ENCODE measurements around the gene NALCN.

NALCN gene

DNA sequence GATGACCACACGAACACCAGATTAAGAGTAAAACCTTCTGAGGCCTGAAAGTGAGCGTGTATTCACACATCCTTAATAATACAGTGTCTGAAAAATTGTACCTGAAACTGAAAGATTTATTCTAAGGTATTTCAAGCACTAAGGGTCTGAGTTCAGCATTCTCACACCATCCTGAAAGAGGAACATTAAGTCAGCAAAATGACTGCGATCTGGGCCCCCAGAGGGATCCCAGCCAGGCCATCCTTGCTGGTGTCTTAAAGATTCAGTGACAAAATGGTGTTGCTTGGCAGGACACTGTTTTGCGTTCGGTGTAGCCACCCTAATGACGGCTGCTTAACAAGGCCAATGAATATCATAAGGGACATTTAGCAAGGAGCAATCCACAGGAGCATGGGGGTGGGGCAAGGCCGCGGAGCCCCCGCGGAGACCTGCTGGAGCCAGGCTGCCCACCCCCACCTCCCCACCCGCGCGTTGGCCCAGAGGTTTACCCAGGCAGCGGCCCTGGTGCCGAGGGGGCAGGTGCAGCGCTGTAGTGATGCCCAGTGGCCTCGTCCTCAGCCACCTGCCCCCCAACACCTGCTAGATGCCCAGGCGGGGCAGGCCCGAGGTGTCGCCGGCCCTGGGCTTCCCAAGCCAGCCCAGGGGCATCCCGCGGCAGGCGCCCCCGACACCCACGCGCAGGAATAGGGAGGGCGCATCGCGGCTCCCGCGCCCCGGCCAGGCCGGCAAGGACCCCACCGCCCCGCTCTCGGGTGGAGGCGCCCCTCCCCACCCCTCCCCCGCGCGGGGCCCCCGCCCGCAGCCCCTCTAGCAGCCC is 742 bp downstream of the NALCN start:
- no peak for DNase-seq (ENCODE audit: low read depth in 1 of 2, low spot score in 1 of 2)

DNA sequence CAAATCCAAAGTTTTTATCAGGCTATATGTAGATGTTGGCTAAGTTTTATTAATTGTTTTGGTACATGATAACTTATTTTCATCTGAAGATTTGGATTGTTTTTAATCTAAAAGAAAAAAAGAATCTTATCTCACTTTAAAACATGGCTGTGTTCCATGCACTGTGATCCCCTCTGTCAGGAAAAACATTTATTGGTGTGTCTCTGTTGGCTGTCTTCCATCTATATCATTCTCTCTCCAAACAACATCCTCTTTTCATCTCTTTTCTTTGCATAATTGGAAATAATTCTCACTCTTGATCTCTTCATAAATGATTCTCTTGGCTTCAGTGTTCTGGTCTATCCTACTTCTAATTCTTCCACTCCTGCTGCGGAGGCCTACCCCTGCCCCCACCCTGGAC is 4.2 kb downstream of the NALCN start:
- DNase-seq (ENCODE audit: low read depth in 1 of 2, low spot score in 1 of 2) = no peak

DNA sequence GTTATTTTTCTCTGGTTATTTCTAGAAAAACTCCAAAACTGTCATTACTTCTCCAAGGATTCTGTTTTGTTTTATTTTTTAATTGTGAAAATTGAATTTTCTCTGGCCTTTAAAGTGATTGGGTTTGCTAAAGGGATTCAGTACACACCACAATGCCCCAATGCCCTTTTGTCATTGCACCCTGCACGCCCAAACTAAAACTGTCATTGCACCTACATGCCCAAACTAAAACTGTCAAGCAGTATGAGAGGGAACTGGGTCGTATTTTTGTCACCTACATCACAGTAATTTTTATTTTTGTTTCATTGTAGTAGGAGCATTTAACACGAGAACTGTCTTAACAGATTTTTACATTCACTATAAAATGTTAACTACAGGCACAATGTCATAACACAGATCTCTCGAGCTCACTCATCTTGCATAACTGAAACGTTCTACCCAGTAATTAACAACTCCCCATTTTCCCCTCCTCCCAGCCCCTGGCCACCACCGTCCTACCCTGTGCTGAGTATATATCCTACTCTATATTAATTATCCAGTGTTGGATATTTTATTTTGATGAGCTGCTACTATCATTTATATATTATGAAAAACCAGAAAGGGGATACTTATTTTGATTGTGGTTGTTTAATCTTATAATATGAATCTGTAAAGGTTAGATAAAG is 7.2 kb downstream of the NALCN start:
- DNase-seq (ENCODE audit: low read depth in 1 of 2, low spot score in 1 of 2) = no peak

DNA sequence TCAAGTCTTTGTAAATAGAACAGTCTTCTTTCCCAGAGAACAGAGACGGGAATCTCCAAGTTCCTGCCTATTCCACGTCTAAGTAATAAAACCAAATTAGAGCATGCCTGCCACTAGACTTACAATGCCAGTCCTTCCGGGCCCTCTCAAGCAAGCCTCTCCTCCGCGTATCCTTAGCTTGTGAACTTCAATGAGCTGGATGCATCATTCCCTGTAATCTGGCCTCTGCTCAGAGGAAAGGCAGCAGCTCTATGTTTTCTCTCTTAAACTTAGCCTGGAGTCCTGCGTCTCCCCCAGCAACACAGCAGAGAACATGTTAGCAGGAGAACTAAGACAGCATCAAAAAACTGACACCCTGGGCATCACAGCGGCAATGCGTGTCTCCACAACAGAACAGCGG is 8.2 kb downstream of the NALCN start:
- DNase-seq (ENCODE audit: low read depth in 1 of 2, low spot score in 1 of 2) = no peak

DNA sequence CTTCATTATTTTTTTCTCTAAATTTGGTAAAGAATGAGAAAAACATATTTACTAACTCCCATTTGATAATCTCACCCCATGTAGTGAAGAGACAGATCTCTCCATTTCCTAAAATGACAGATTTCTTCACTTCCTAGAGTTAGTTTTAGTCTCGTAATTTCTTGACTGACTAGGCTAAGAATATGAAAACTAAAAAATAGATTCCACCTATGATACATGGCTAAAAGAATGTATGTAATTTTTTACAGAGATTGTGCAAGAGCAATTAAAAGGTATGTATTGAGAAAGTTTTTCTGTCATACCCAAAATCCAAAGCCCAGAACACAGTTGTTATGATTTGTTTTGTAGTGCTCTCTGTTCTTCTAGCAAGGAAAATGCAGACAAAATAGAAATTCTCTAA is 9.5 kb downstream of the NALCN start:
- no peak for DNase-seq (ENCODE audit: low read depth in 1 of 2, low spot score in 1 of 2)

DNA sequence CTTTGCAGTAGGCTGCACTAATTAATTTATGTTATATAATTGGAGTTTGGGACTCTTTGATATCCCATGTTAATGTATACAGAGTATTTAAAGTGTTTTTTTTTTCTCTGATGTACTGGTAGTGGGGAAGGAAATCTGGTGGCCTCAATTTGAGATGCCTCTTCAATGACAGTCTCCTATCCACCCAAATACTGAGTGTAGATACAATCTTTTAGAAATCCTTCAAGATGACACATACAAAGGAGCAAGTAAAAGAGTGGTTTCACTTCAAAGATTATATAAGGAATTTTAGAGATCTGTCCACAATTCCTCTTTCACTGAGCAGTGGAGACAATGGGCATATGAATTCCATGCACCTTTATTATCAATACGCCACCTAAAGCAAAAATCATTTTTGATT is 15.1 kb downstream of the NALCN start:
- no peak for DNase-seq (ENCODE audit: low read depth in 1 of 2, low spot score in 1 of 2)

DNA sequence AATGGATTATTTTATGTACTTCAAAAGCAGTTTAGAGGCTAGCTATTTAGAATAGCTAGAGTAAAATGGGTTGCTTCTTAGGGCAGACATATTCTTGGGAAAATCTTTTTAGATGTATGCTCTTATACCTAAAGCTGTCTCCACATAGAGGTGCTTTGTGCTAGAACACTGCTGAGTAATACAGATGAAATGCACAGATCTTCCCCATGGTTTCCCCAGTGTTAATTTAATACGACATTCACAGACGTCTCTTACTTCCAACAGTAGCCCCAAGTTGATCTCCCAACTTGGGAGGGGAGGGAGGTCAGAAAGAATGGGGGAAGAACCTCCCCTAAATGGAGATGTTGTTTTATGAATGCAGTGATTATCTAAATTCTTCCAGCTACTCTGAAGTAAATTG is 16.9 kb downstream of the NALCN start:
- no peak for DNase-seq (ENCODE audit: low read depth in 1 of 2, low spot score in 1 of 2)

DNA sequence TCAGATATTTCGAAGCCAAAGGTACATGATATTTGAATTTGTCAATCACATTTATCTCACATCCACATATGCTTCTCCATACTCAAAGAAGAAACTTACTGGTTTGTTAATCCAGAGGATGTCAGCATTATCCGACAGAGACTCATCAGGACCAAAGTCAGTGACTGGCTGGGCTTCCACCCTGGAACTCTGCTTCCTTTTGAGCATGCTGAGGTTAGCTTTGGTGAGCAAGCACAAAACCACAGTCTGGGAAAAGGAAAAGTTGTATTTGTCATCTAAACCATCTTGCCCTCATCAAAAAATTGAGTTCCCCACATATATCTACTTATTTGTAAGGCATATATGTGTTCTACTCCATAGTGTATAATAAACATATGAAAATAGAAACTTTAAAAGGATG is 17.4 kb downstream of the NALCN start:
- no peak for DNase-seq (ENCODE audit: low read depth in 1 of 2, low spot score in 1 of 2)

DNA sequence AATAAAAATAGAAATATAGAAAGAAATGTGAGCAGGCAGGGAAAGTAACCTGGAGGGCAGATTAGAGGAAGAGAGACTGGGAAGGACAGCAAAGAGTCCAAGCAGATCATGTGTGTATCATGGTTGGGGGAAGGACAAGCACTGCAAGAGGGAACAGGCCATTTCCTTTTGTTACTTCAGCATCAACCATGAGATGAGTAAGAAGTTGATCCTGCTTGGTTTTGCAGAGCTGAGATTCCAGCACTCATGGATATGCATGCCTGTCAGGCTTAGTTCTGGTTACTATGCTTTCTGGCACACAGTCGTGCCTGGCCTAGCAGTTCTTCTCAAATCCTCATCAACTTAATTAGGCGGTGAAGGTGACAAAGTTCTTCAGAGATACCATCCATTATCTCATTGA is 18.1 kb downstream of the NALCN start:
- no peak for DNase-seq (ENCODE audit: low read depth in 1 of 2, low spot score in 1 of 2)

DNA sequence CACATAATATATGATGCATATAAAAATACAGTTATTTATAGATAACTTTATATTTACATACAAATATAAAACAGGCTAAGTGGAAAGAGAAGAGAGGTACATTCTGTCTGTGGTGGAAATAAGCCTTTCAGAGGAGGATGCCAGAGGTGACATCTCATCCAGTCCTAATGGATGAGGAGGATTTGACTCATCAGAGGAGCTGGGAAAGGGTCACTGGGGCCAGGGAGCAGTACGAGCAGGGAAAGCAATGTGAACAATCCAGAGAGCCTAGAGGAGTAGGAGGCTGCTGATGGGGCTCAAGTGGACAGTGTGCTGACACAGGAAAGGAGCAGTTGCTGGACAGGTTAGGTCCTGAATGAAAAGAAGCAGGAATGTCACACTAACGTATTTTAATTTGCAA is 18.6 kb downstream of the NALCN start:
- DNase-seq (ENCODE audit: low read depth in 1 of 2, low spot score in 1 of 2) = no peak

DNA sequence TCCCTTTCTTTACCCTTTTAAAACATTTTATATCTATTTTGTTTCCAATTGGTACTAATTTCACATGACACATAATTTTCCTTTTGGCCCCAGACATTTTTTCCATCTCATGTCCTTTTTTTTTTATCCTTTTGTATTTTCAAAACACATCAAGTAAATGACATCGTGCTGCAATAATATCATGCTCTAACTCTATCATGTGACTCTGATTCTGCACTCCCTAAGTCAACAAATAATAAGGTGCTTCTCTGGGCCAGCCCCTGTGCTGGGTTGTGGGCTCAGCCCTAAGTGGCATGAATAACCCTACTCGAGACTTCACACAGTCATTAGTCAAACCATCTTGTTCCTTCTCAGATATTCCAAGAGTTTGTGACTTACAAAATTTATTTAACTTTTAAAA is 21.7 kb downstream of the NALCN start:
- no peak for DNase-seq (ENCODE audit: low read depth in 1 of 2, low spot score in 1 of 2)

DNA sequence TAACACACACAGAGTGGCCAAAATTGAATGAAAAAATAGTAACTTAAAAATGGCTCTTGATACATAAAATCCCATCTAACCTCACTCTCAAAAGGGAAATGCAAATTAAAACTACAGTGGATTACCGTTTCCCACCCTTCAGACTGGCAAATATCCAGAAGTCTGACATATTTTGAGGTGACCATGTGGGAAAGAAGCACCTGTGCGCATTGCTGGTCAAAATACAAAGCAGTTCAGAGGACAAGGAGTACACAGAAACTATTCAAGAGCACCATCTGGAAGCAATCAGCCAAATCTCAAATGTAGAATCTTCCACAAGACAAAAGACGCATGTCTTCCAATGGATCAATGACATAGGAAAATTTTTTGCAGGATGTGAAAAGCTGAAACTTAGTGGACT is 23.2 kb downstream of the NALCN start:
- no peak for DNase-seq (ENCODE audit: low read depth in 1 of 2, low spot score in 1 of 2)

DNA sequence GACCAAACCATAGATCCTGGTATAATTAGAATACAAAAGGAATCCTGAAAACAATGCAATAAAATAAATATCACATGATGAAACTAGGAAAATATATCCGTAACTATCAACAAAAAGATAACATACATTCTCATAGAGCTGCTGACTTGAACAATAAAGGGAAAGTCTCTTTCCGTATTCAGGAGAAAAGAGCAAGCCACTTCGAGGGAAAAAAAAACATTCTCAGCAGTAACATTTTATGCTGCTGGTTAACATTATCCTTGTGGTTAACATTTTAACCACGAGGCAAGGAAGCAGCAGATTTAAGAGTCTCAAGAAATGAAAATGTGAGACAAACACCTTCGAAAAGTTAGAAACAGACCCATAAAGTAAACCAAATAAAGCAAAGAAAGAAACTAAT is 25.8 kb downstream of the NALCN start:
- no peak for DNase-seq (ENCODE audit: low read depth in 1 of 2, low spot score in 1 of 2)

DNA sequence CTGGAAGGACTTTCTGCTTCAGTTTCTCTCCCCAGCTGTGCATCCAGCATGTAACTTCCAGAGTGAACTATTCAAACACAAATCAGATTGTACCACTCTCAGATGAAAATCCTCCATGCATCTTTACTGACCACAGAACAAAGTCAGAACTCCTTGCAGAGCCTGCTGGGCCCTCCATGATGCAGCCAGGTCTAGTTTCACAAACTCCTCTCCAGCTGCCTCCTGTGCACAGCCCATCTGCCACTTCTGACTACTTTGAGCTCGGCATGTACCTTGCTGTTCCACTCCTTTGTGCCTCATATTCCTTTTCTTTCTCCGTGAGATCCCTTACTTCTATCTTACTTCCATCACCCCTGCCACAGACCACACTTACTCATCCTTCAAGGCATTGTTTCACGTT is 31.4 kb downstream of the NALCN start:
- DNase-seq (ENCODE audit: low read depth in 1 of 2, low spot score in 1 of 2) = no peak

DNA sequence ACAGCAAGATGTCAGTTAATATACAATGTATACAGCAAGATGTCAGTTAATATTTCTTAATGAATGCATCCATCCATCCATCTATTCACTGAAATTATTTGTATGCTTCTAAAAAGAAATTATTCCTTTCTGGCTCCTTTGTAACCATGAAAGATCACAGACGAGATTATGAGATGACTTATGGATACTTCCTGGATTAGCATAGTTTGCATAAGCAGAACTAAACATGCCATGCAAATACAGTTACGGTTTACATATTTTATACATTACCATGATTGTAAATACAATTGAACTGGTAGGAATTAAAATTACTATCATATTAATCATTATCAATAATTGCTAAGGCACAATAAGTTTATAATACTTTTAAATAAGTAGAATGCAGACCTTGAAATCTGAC is 32.7 kb downstream of the NALCN start:
- no peak for DNase-seq (ENCODE audit: low read depth in 1 of 2, low spot score in 1 of 2)

DNA sequence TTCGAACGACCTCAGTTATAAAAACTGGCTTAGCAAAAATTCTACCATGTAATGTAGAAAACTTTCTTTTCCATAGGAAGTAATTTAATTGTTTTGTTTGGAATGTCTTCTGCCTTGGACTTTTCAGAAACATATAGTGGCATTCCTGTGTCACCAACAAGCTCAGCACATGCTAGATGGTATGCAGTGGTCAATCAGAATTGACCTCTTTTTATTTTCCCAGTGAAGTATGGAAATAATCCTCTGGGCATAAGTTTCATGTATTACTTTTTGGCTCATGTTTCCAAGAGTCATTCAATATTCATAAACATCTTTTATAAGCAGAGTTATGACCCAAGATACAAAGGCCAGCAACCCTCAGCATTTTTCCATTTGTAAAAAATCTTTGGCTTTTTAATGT is 33.6 kb downstream of the NALCN start:
- DNase-seq (ENCODE audit: low read depth in 1 of 2, low spot score in 1 of 2) = no peak

DNA sequence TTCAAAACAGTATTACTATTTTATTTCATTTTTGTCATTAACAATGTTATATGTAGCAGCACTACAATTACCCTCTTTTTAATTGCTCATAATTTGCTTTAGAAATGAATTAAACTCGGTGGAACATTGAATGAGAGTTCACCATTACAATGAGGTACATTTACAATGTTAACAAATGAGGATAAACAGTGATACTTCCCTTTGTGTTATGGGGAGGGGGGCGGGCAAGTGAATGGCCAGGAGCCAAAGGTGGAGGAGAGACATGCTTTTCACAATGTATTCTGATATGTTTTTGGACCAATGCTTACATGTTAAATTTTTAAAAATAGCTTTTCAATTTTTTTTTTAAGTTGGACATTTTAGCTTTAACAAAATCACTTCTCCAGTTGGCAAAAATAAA is 34.2 kb downstream of the NALCN start:
- no peak for DNase-seq (ENCODE audit: low read depth in 1 of 2, low spot score in 1 of 2)

DNA sequence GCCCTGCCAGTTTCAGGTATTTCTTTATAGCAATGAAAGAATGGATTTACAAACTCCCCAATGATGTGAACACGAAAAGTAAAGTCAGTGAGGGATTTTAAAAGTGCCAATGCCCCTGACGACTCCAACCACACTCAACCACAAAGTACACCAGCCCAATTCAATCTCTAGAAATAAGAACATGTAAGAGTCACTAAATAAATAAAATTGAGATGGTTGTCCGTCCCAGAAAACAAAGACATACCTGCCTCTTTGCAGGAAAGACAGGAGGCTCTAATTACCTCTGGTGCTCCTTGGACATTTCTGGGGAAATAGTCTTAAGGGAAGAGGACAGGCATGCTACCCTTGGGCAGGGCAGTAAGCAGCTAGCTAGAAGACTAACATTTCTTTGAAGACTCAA is 55.8 kb downstream of the NALCN start:
- no peak for DNase-seq (ENCODE audit: low read depth in 1 of 2, low spot score in 1 of 2)

DNA sequence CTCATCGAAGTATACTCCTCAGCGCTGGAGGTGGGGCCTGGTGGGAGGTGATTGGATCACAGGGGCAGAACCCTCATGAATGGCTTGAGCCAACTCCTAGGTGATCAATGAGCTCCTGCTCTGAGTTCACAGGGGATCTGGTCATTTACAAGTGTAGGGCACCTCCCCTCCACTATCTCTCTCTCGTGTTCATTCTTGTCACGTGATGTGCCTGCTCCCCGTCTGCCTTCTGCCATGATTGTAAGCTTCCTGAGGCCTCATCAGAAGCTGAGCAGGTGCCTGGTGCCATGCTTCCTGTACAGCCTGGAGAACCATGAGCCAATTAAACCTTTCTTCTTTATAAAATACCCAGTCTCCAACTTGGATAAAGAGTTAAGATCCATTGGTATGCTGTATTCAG is 61.4 kb downstream of the NALCN start:
- no peak for DNase-seq (ENCODE audit: low read depth in 1 of 2, low spot score in 1 of 2)

DNA sequence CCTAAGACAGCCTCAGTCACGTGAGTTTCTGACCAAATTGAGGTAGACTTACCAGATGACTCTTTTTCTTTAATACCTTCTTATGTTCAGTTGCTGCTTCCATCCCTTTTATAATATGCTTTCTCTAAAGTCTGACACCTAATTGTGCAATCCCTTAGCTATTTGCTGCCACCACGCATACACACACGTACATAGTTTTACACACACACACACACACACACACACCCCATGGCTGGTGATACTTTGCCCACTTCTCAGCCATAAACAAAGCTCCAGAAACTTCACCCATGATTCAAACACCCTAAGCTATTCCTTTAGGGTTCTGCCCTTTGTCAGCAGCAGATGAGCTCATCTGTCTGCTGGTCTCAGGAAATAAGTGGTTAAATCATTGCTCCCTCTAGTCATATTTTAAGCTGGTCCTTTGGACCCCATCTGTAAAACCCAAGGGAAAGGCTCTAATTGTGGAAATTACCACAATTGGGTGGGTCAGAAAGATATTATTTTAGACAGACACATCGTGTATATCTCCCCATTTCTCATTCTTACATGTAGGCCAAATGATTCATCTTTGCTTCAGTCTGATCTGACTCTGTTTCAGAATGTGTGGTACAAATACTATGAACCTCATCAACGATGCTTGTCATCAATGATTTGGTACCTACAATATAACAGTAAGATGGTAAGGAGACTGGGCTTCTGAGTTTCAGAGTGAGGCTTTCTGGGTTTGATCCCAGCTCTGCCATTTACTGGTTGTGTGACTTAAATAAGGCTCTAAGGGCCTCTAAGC is 69.2 kb downstream of the NALCN start:
- DNase-seq (ENCODE audit: low read depth in 1 of 2, low spot score in 1 of 2) = no peak

DNA sequence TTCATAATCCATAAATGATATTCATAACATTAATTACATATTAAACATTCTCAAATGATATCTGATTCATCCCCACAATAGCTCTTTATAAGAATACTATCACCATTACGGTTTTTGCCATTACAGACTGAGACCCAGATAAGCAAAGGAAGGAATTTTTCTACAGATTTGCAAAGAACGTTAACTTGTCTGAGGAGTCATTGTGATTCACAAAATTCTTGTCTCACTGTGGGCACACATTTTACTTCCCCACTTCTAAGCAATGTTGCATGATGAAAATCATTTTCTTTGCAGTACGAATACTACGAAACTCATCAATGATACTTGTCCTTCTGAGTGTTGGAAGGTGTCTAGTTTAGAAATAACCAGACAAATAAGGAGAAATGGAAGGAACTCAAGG is 70.1 kb downstream of the NALCN start:
- no peak for DNase-seq (ENCODE audit: low read depth in 1 of 2, low spot score in 1 of 2)

DNA sequence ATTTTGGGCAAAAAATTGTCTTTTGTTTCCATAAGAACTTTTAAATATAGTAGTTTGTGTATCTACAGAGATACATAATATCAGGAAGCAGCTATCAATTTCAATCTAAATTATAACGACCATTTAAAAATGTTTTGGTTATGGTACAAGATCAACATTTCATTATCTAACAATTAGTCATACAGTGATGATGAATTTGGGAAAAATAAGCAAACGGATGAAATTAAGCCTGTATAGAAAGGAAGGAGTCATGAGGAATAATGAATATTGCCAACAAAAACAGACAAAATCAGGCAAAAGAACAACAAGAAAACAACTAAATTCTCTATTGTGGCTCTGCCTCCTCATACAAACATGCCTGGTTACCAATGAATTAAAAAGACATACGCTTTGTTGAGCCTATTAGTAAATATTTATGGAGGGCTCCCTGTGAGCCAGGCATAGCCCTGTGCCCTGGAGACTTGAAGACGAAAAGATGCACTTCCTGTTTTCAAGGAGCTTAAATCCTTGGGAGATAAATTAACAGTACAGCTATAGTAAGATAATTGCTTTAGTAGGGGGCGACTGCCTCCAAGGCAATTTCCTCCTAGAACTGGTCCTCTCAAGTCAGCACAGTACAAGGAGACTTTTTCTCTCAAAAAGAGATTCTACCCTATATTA is 73.0 kb downstream of the NALCN start:
- DNase-seq (ENCODE audit: low read depth in 1 of 2, low spot score in 1 of 2) = no peak

Data from activated T-helper 1 cell treated with anti-CD3 and anti-CD28 coated beads, Interleukin-2, amount 50 U/mL, for 16 hours (primary cell).